ENCODE measurements around the gene GIMAP8. TPM values are rescaled to one million over a fixed set of nuclear protein-coding genes. Genes with fewer than 3 reads are reported as not detected.
"Not testable (repeated sequence)": the region's sequence is repeated elsewhere in the genome, so short reads cannot be mapped to it uniquely, and the experiment has no call there.

GIMAP8 gene
- total RNA-seq, 1 donor from 2014 or later: 9.6 TPM

GRCh38 chr7:150481186-150481920, 30.9 kb downstream of the GIMAP8 start:
- Histone ChIP-seq H3K27ac (peak overlapping the region; percentile 3), H3K4me1 (no peaks in the 10 kb centered on the region), H3K4me3 (no peak overlapping the region), H3K36me3 (no peaks in the 10 kb centered on the region), H3K9me3 (no peaks in the 10 kb centered on the region), H3K27me3 (no peaks in the 10 kb centered on the region)
- intact Hi-C loops (cut with DNase I): no loop called here
- TF ChIP-seq POLR2AphosphoS5 (IDR thresholded peaks at IDR 0.05; ENCODE audit: insufficient read depth in 1 of 2, low read depth in 1 of 2): no peak
- no peak for DNase-seq (ENCODE audit: extremely low spot score in 2 of 2)

DNA sequence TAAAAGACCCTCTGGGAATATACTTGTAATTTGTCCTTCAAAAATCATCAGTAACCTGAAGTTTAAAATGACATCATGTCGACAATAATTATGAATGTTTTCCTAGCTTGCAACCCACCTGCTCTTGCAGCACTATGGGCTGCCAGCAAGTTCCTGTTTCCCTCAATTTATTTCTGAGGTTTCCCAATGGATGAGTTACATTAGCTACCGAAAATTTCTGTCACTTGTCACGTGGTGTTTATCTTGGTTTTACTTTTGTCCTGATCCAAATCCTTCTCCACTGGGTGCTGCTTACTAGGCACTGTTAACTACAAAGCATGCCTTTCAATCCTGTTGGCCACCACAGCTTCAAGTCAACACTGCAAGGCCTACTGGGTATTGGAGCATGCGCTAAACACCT, 31.5 kb downstream of the GIMAP8 start:
- H3K27ac ChIP-seq: peak overlapping the region; percentile 3
- intact Hi-C loops (cut with DNase I): no loop called here
- TF ChIP-seq POLR2A (IDR thresholded peaks at IDR 0.05) (no peak), CTCF (IDR thresholded peaks at IDR 0.05) (no peak)

GRCh38 chr7:150483514-150483913, 33.1 kb downstream of the GIMAP8 start:
- H3K36me3 ChIP-seq; DNase-seq (ENCODE audit: extremely low spot score in 2 of 2); H3K27ac ChIP-seq; H3K9me3 ChIP-seq; H3K27me3 ChIP-seq; H3K4me3 ChIP-seq; intact Hi-C loops (cut with DNase I); H3K4me1 ChIP-seq: not testable (repeated sequence)

More for the DNA sequence above, 31.5 kb downstream of the GIMAP8 start:
- H3K4me1 ChIP-seq: no peaks in the 10 kb centered on the region
- DNase-seq (ENCODE audit: extremely low spot score in 2 of 2): no peak
- no peaks in the 10 kb centered on the region for H3K36me3 ChIP-seq
- no peak overlapping the region for H3K4me3 ChIP-seq
- H3K9me3 ChIP-seq: no peaks in the 10 kb centered on the region
- no peaks in the 10 kb centered on the region for H3K27me3 ChIP-seq

- H3K36me3 ChIP-seq; H3K4me3 ChIP-seq; H3K4me1 ChIP-seq; H3K27me3 ChIP-seq; intact Hi-C loops (cut with DNase I); H3K9me3 ChIP-seq; H3K27ac ChIP-seq; DNase-seq (ENCODE audit: extremely low spot score in 2 of 2): not testable (repeated sequence)
Measured at GRCh38 chr7:150484071-150484470, 33.6 kb downstream of the GIMAP8 start.

DNA sequence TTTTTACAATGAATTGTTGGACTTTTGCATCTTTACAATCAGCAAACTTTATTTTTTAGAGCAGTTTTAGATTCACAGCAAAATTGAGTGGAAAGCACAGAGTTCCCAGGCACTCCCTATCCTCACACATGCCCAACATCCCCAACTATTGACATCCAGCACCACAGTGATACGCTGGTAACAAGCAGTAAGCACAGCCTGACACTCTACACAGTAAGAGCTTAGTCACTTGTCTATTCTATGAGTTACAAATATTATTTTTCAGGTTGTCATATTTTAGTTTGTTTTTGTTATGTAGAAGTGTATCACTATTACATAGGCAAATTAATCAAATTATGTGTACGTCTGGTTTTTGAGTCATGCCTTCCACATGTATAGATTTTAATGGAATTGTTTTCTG, 37.2 kb downstream of the GIMAP8 start:
- H3K9me3 ChIP-seq: no peaks in the 10 kb centered on the region
- DNase-seq (ENCODE audit: extremely low spot score in 2 of 2): no peak
- no peak overlapping the region for H3K27ac ChIP-seq
- H3K4me3 ChIP-seq: no peak overlapping the region
- H3K27me3 ChIP-seq: no peaks in the 10 kb centered on the region
- no peaks in the 10 kb centered on the region for H3K36me3 ChIP-seq
- H3K4me1 ChIP-seq: no peaks in the 10 kb centered on the region
- intact Hi-C loops (cut with DNase I): no loop called here
- TF ChIP-seq CTCF (IDR thresholded peaks at IDR 0.05) (no peak), POLR2A (IDR thresholded peaks at IDR 0.05) (no peak), POLR2AphosphoS5 (IDR thresholded peaks at IDR 0.05; ENCODE audit: insufficient read depth in 1 of 2, low read depth in 1 of 2) (no peak)

GRCh38 chr7:150489782-150490181, 39.4 kb downstream of the GIMAP8 start:
- intact Hi-C loops (cut with DNase I): no loop called here
- Histone ChIP-seq H3K36me3 (no peaks in the 10 kb centered on the region), H3K27me3 (no peaks in the 10 kb centered on the region), H3K9me3 (no peaks in the 10 kb centered on the region), H3K4me1 (no peaks in the 10 kb centered on the region), H3K4me3 (no peak overlapping the region), H3K27ac (no peak overlapping the region)
- TF ChIP-seq POLR2AphosphoS5 (IDR thresholded peaks at IDR 0.05; ENCODE audit: insufficient read depth in 1 of 2, low read depth in 1 of 2): no peak
- no peak for TF ChIP-seq CTCF (IDR thresholded peaks at IDR 0.05)
- no peak for TF ChIP-seq POLR2A (IDR thresholded peaks at IDR 0.05)
- no peak for DNase-seq (ENCODE audit: extremely low spot score in 2 of 2)

- intact Hi-C loops (cut with DNase I); H3K27ac ChIP-seq; H3K4me3 ChIP-seq; DNase-seq (ENCODE audit: extremely low spot score in 2 of 2); H3K36me3 ChIP-seq; H3K9me3 ChIP-seq; H3K27me3 ChIP-seq; H3K4me1 ChIP-seq: not testable (repeated sequence)
Measured at GRCh38 chr7:150493442-150493841, 43.0 kb downstream of the GIMAP8 start.

All from vagina (tissue), 2 donors.